Vagina (tissue), 2 donors: Measurements from ENCODE around the gene EMID1. TPM values are rescaled to one million over a fixed set of nuclear protein-coding genes. Genes with fewer than 3 reads are reported as not detected.

Experiments
- DNase-seq, 2 donors: peaks; one replicate each; pipeline ENCODE4 v3.0.0-alpha.2; 2017; ENCODE audit errors: extremely low spot score in 2 of 2
- H3K27ac ChIP-seq: fragments of 200-600 bp; sonication (generic); one replicate; pipeline ENCODE4 v1.5.1; 2019
- H3K27me3 ChIP-seq: fragments of 200-600 bp; sonication (generic); one replicate; pipeline ENCODE4 v1.5.1; 2019
- H3K36me3 ChIP-seq, 2 donors: fragments of 200-600 bp; sonication (generic); one replicate each; pipeline ENCODE4 v1.5.1; 2017 to 2019
- H3K4me1 ChIP-seq: fragments of 200-600 bp; sonication (generic); one replicate; pipeline ENCODE4 v1.5.1; 2019
- H3K4me3 ChIP-seq, 2 donors: fragments of 200-600 bp; sonication (generic); 1 replicate in 1 of 2; 2 replicates in 1 of 2; pipeline ENCODE4 v1.5.1; 2016 to 2019
- H3K9me3 ChIP-seq: fragments of 200-600 bp; sonication (generic); one replicate; pipeline ENCODE4 v1.5.1; 2019
- CTCF ChIP-seq, 3 experiments: fragments of 450-650 bp in 2 of 3; fragments of 200-600 bp in 1 of 3; sonication (generic) in 1 of 3; IDR thresholded peaks; one replicate each; pipeline ENCODE4 v1.5.1; 2017 to 2019; ENCODE audit warnings: antibody characterized with exemption in 3 of 3, mild to moderate bottlenecking in 2 of 3, moderate library complexity in 2 of 3
- POLR2A ChIP-seq, 2 donors: fragments of 450-650 bp; IDR thresholded peaks; one replicate each; pipeline ENCODE4 v1.6.1; 2017; ENCODE audit warnings: antibody characterized with exemption in 2 of 2, mild to moderate bottlenecking in 2 of 2, moderate library complexity in 2 of 2
- POLR2AphosphoS5 ChIP-seq, 2 donors: sonication (generic); formaldehyde crosslinking; IDR thresholded peaks; one replicate each; pipeline ENCODE4 v1.9.0; 2017; ENCODE audit warnings: antibody characterized with exemption in 2 of 2, mild to moderate bottlenecking in 2 of 2, low read depth in 1 of 2; ENCODE audit not compliant: insufficient read depth in 1 of 2
- intact Hi-C: fragments of 100-400 bp; cut with DNase I; formaldehyde crosslinking; loops from one replicate; pipeline ENCODE4 v1.15.1; 2023
- total RNA-seq: library from RNA; depleted of rRNA; stranded (reverse); fragments of >200 nt; gene quantifications from one replicate; pipeline ENCODE4 v1.2.3, GENCODE V29; 2016

EMID1 gene
- total RNA-seq, 1 donor from 2014 or later = 2.5 TPM

DNA sequence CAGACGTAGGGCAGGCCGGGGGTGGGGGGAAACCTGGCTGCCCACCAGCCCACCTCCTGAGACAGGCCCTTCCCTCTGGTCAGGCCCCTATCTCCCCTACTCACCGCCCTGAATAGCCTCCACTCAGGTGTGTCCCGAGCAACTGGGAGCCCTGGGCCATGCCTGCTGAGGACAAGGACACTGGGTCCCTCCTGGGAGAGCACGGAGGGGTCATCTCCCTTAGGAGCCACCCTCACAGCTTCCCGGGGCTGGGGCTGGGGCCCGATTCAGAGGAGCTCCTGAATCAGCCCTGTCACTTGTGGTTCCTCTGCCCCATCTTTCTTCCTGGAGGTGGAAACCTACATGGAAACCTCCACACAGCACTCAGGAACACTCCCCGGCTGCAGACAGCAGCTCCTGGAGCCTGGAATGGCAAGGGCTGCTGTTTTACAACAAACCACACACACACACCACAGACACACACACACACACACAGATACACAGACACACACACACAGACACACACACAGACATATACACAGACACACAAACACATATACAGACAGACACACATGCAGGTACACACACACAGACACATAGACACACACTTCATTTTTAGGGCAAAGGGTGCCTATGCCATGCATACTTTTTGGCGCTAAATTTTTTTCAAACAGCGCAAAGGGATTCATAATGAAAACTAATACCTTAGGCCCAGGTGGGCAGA is 9.6 kb upstream of the EMID1 start:
- DNase-seq = no peak
- H3K36me3 ChIP-seq = no peaks in the 10 kb centered on the region
- intact Hi-C loops = no loop called here
- no peak overlapping the region for H3K4me3 ChIP-seq
- H3K27me3 ChIP-seq = no peaks in the 10 kb centered on the region
- TF ChIP-seq CTCF (IDR thresholded peaks at IDR 0.05) (no peak), POLR2A (IDR thresholded peaks at IDR 0.05) (no peak), POLR2AphosphoS5 (IDR thresholded peaks at IDR 0.05; ENCODE audit: insufficient read depth in 1 of 2, low read depth in 1 of 2) (no peak)
- H3K27ac ChIP-seq = no peak overlapping the region
- no peaks in the 10 kb centered on the region for H3K9me3 ChIP-seq
- H3K4me1 ChIP-seq = no peaks in the 10 kb centered on the region

DNA sequence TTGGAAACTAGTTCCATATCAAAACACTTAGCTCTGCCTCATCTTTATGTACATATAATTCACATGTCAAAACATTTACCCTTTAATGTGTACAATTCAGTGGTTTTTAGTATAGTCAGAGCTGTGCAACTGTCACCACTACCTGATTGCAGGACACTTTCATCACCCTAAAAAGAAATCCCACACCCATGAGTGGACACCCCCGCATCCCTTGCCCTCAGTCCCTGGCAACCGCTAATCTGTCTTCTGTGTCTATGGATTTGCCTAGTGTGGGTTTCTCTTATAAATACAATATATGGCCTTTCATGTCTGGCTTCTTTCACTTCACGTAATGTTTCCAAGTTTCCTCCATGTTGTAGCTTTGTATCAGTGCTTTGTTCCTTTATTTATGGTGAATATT is 8.6 kb upstream of the EMID1 start:
- intact Hi-C loops = no loop called here
- Histone ChIP-seq H3K4me3 (no peak overlapping the region), H3K9me3 (no peaks in the 10 kb centered on the region), H3K36me3 (no peaks in the 10 kb centered on the region), H3K4me1 (no peaks in the 10 kb centered on the region), H3K27me3 (no peaks in the 10 kb centered on the region), H3K27ac (no peak overlapping the region)
- TF ChIP-seq POLR2AphosphoS5 (IDR thresholded peaks at IDR 0.05; ENCODE audit: insufficient read depth in 1 of 2, low read depth in 1 of 2) (no peak), CTCF (IDR thresholded peaks at IDR 0.05) (no peak), POLR2A (IDR thresholded peaks at IDR 0.05) (no peak)
- DNase-seq = no peak

- Histone ChIP-seq H3K36me3 (no peaks in the 10 kb centered on the region), H3K4me1 (no peaks in the 10 kb centered on the region), H3K4me3 (no peak overlapping the region), H3K9me3 (no peaks in the 10 kb centered on the region), H3K27ac (no peak overlapping the region), H3K27me3 (no peaks in the 10 kb centered on the region)
- TF ChIP-seq POLR2A (IDR thresholded peaks at IDR 0.05) (no peak), CTCF (IDR thresholded peaks at IDR 0.05) (no peak), POLR2AphosphoS5 (IDR thresholded peaks at IDR 0.05; ENCODE audit: insufficient read depth in 1 of 2, low read depth in 1 of 2) (no peak)
- DNase-seq = peak in 1 of 2 donors; percentile 2
- intact Hi-C loops = no loop called here
Observed at GRCh38 chr22:29198240-29198639, 7.5 kb upstream of the EMID1 start.

GRCh38 chr22:29199702-29200400 is 5.8 kb upstream of the EMID1 start:
- no peak overlapping the region for H3K4me3 ChIP-seq
- H3K9me3 ChIP-seq = no peaks in the 10 kb centered on the region
- no peaks in the 10 kb centered on the region for H3K27me3 ChIP-seq
- DNase-seq = no peak
- H3K4me1 ChIP-seq = no peaks in the 10 kb centered on the region
- no peaks in the 10 kb centered on the region for H3K36me3 ChIP-seq
- no peak for TF ChIP-seq POLR2A (IDR thresholded peaks at IDR 0.05)
- TF ChIP-seq CTCF (IDR thresholded peaks at IDR 0.05) = no peak
- no peak for TF ChIP-seq POLR2AphosphoS5 (IDR thresholded peaks at IDR 0.05; ENCODE audit: insufficient read depth in 1 of 2, low read depth in 1 of 2)
- no peak overlapping the region for H3K27ac ChIP-seq
- intact Hi-C loops = no loop called here

GRCh38 chr22:29200901-29201300 is 4.8 kb upstream of the EMID1 start:
- H3K27ac ChIP-seq = no peak overlapping the region
- TF ChIP-seq CTCF (IDR thresholded peaks at IDR 0.05) (no peak), POLR2AphosphoS5 (IDR thresholded peaks at IDR 0.05; ENCODE audit: insufficient read depth in 1 of 2, low read depth in 1 of 2) (no peak), POLR2A (IDR thresholded peaks at IDR 0.05) (no peak)
- peaks cover 4% of the 10 kb centered on the region for H3K4me1 ChIP-seq
- no peaks in the 10 kb centered on the region for H3K27me3 ChIP-seq
- intact Hi-C loops = no loop called here
- H3K36me3 ChIP-seq = no peaks in the 10 kb centered on the region
- DNase-seq = no peak
- H3K4me3 ChIP-seq = no peak overlapping the region
- no peaks in the 10 kb centered on the region for H3K9me3 ChIP-seq
